ENCODE measurements around the gene CTNNAL1. TPM values are rescaled to one million over a fixed set of nuclear protein-coding genes. Genes with fewer than 3 reads are reported as not detected.

CTNNAL1 gene
- polyA plus RNA-seq, 1 of the 3 experiments (the other 2 are of a cell fraction), result 32.8 TPM

DNA sequence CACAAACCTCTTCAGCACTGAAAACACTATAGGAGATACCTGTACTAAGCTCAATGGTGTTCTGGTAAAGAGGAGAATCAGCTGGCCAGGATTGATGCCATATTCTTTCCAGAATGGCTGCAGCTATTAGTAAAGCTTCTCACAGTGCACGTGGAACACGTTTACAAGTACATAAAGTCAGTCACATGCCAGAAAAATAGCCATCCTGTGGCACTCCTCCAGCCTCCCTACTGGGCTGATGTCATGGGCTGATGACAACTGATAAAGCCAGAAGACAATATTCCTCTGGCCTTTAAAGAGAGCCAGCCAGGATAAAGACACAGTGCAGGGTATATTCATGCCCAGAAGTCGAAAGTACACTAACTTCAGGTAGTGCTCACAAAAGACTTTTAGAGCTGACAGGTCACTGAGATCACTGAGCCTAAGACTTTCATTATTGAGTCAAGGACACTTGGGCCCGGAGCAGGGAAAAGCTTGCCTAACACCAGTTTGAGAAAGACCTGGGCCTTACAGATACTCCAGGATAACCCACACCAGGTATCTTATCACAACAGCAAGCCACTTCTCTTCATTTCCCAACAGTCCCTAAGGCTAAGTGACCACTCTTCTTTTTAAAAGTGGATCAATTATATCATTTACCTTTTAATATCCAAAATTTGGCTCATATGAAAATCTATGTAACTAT is 49.7 kb downstream of the CTNNAL1 start:
- H3K4me2 ChIP-seq, result no peak overlapping the region
- peaks cover 0 to 4% of the 10 kb centered on the region in 2 experiments; a peak in 2 of 4 replicates for H3K4me1 ChIP-seq (ENCODE audit: control insufficient read depth in 1 of 2, insufficient read depth in 2 of 2, low read depth in 1 of 2, low read length in 1 of 2)
- H4K20me1 ChIP-seq (ENCODE audit: insufficient read depth), result no peaks in the 10 kb centered on the region
- H3K9ac ChIP-seq, result no peak overlapping the region
- no peaks in the 10 kb centered on the region for H3K79me2 ChIP-seq (ENCODE audit: insufficient read depth)
- ChIA-PET CTCF (interaction anchor here (5.2 kb wide), 1 partner anchor 10 kb away, joined by 29 read pairs; no protein-coding TSS in a partner anchor), POLR2A (no interaction called here)
- DNase-seq, result no peak
- no peaks in the 10 kb centered on the region for H3K9me2 ChIP-seq
- TF ChIP-seq TCF12 (IDR thresholded peaks at IDR 0.05) (no peak), GATA2 (CRISPR knock-in tag; IDR thresholded peaks at IDR 0.05) (0 out of 2 replicates have a peak, but pooled peaks have one; percentile 9)
- H3K36me3 ChIP-seq (replicated peaks in 1 of 2; ENCODE audit: control insufficient read depth in 1 of 2, insufficient read depth in 2 of 2, low read length in 1 of 2), result peaks cover 14 to 22% of the 10 kb centered on the region in 2 experiments
- no peak overlapping the region for H2AFZ ChIP-seq (ENCODE audit: low read depth)
- H3F3A ChIP-seq (replicated peaks; ENCODE audit: insufficient read depth), result peaks cover 12% of the 10 kb centered on the region
- no peaks in the 10 kb centered on the region for H3K9me3 ChIP-seq
- H3K27ac ChIP-seq (ENCODE audit: low read depth in 2 of 2, low read length in 1 of 2), result no peak overlapping the region; a peak in 1 of 4 replicates
- no peak overlapping the region for H3K4me3 ChIP-seq (ENCODE audit: low read depth in 2 of 2, low read length in 1 of 2)
- no peaks in the 10 kb centered on the region for H3K27me3 ChIP-seq (ENCODE audit: insufficient read depth)
- 58% methylated on average over 2 of the region's 4 CpGs for WGBS (ENCODE audit: low lambda C conversion rate)

GRCh38 chr9:108961151-108961550 is 52.1 kb downstream of the CTNNAL1 start:
- 96% methylated on average over 2 of the region's 2 CpGs for WGBS (ENCODE audit: low lambda C conversion rate)
- CTCF ChIA-PET, result interaction anchor here (1.4 kb wide), 1 partner anchor 38 kb away, joined by 4 read pairs; no protein-coding TSS in a partner anchor

DNA sequence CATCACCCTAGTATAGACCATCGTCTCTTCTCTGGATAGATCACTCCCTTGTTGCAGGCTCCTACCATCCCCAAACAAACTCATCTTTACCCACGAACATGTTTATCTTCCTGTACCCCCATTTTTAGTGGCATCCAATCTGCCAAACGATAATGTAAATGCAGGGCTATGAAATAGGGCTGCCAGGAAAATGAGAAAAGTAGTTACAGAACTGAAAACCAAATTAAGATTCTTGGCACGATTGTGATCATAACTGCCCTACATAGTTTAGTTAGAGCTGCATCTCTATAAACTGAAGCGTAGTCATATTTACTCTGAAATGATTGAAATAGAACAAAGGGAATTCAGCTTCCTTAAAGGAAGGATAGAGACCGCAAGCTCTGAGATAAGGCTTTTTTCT is 53.0 kb downstream of the CTNNAL1 start:
- no peaks in the 10 kb centered on the region for H3K9me3 ChIP-seq
- no peaks in the 10 kb centered on the region for H3K9me2 ChIP-seq
- ChIA-PET POLR2A (no interaction called here), CTCF (interaction anchor here (0.8 to 1.7 kb wide), 3 partner anchors 10 to 77 kb away, joined by 3 to 4 read pairs (median 3); no protein-coding TSS in a partner anchor)
- no peak overlapping the region for H3K27ac ChIP-seq (ENCODE audit: low read depth in 2 of 2, low read length in 1 of 2)
- H3K4me1 ChIP-seq (ENCODE audit: control insufficient read depth in 1 of 2, insufficient read depth in 2 of 2, low read depth in 1 of 2, low read length in 1 of 2), result peaks cover 0 to 11% of the 10 kb centered on the region in 2 experiments; a peak in 2 of 4 replicates
- no peak for DNase-seq
- H3K79me2 ChIP-seq (ENCODE audit: insufficient read depth), result no peaks in the 10 kb centered on the region
- H3K4me3 ChIP-seq (ENCODE audit: low read depth in 2 of 2, low read length in 1 of 2), result no peak overlapping the region
- peaks cover 13% of the 10 kb centered on the region for H3F3A ChIP-seq (replicated peaks; ENCODE audit: insufficient read depth)
- 74% methylated on average over 6 of the region's 6 CpGs for WGBS (ENCODE audit: low lambda C conversion rate)
- H2AFZ ChIP-seq (ENCODE audit: low read depth), result no peak overlapping the region
- no peak overlapping the region for H3K9ac ChIP-seq
- H3K4me2 ChIP-seq, result no peak overlapping the region
- H3K27me3 ChIP-seq (ENCODE audit: insufficient read depth), result no peaks in the 10 kb centered on the region
- H3K36me3 ChIP-seq (replicated peaks in 1 of 2; ENCODE audit: control insufficient read depth in 1 of 2, insufficient read depth in 2 of 2, low read length in 1 of 2), result peaks cover 3 to 15% of the 10 kb centered on the region in 2 experiments
- no peaks in the 10 kb centered on the region for H4K20me1 ChIP-seq (ENCODE audit: insufficient read depth)
- TF ChIP-seq EZH2phosphoT487 (IDR thresholded peaks at IDR 0.05; ENCODE audit: borderline replicate concordance, low read depth) (no peak), RCOR1 (IDR thresholded peaks at IDR 0.05; ENCODE audit: low read length) (no peak), MEF2A (IDR thresholded peaks at IDR 0.05; ENCODE audit: borderline replicate concordance, low read depth) (no peak), NFIC (IDR thresholded peaks at IDR 0.05; ENCODE audit: borderline replicate concordance) (no peak), POLR2AphosphoS5 (IDR thresholded peaks at IDR 0.05; ENCODE audit: low read depth, low read length) (no peak), TEAD4 (IDR thresholded peaks at IDR 0.05; ENCODE audit: borderline replicate concordance, insufficient read depth) (no peak), CHD2 (IDR thresholded peaks at IDR 0.05; ENCODE audit: low read length, partially characterized antibody) (no peak)
- TF ChIP-seq, protein P1, sequence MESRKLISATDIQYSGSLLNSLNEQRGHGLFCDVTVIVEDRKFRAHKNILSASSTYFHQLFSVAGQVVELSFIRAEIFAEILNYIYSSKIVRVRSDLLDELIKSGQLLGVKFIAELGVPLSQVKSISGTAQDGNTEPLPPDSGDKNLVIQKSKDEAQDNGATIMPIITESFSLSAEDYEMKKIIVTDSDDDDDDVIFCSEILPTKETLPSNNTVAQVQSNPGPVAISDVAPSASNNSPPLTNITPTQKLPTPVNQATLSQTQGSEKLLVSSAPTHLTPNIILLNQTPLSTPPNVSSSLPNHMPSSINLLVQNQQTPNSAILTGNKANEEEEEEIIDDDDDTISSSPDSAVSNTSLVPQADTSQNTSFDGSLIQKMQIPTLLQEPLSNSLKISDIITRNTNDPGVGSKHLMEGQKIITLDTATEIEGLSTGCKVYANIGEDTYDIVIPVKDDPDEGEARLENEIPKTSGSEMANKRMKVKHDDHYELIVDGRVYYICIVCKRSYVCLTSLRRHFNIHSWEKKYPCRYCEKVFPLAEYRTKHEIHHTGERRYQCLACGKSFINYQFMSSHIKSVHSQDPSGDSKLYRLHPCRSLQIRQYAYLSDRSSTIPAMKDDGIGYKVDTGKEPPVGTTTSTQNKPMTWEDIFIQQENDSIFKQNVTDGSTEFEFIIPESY (IDR thresholded peaks at IDR 0.05; ENCODE audit: borderline replicate concordance, low read depth), result no peak
- TF ChIP-seq, protein P2, sequence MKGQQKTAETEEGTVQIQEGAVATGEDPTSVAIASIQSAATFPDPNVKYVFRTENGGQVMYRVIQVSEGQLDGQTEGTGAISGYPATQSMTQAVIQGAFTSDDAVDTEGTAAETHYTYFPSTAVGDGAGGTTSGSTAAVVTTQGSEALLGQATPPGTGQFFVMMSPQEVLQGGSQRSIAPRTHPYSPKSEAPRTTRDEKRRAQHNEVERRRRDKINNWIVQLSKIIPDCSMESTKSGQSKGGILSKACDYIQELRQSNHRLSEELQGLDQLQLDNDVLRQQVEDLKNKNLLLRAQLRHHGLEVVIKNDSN (IDR thresholded peaks at IDR 0.05; ENCODE audit: borderline replicate concordance, low read depth), result no peak
- TF ChIP-seq, protein P3, sequence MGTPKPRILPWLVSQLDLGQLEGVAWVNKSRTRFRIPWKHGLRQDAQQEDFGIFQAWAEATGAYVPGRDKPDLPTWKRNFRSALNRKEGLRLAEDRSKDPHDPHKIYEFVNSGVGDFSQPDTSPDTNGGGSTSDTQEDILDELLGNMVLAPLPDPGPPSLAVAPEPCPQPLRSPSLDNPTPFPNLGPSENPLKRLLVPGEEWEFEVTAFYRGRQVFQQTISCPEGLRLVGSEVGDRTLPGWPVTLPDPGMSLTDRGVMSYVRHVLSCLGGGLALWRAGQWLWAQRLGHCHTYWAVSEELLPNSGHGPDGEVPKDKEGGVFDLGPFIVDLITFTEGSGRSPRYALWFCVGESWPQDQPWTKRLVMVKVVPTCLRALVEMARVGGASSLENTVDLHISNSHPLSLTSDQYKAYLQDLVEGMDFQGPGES (IDR thresholded peaks at IDR 0.05; ENCODE audit: low read depth, low read length), result no peak

More at GRCh38 chr9:108961151-108961550, 52.1 kb downstream of the CTNNAL1 start:
- Histone ChIP-seq H3F3A (replicated peaks; ENCODE audit: insufficient read depth) (peaks cover 15% of the 10 kb centered on the region), H3K4me3 (ENCODE audit: low read depth in 2 of 2, low read length in 1 of 2) (no peak overlapping the region), H3K79me2 (ENCODE audit: insufficient read depth) (no peaks in the 10 kb centered on the region), H2AFZ (ENCODE audit: low read depth) (no peak overlapping the region), H3K4me1 (ENCODE audit: control insufficient read depth in 1 of 2, insufficient read depth in 2 of 2, low read depth in 1 of 2, low read length in 1 of 2) (peaks cover 0 to 8% of the 10 kb centered on the region in 2 experiments; a peak in 2 of 4 replicates), H4K20me1 (ENCODE audit: insufficient read depth) (no peaks in the 10 kb centered on the region), H3K9me2 (no peaks in the 10 kb centered on the region), H3K27ac (ENCODE audit: low read depth in 2 of 2, low read length in 1 of 2) (no peak overlapping the region), H3K27me3 (ENCODE audit: insufficient read depth) (no peaks in the 10 kb centered on the region), H3K9me3 (no peaks in the 10 kb centered on the region), H3K36me3 (replicated peaks in 1 of 2; ENCODE audit: control insufficient read depth in 1 of 2, insufficient read depth in 2 of 2, low read length in 1 of 2) (peaks cover 5 to 21% of the 10 kb centered on the region in 2 experiments), H3K9ac (no peak overlapping the region), H3K4me2 (no peak overlapping the region)
- no peak for DNase-seq
- POLR2A ChIA-PET, result interaction anchor here (0.6 kb wide), 1 partner anchor 198 kb away, joined by 3 read pairs; no protein-coding TSS in a partner anchor
- no peak for TF ChIP-seq FOSL2 (IDR thresholded peaks at IDR 0.05; ENCODE audit: borderline replicate concordance, low read depth)
- no peak for TF ChIP-seq RFX5 (IDR thresholded peaks at IDR 0.05; ENCODE audit: low read length)
- TF ChIP-seq, protein P4, sequence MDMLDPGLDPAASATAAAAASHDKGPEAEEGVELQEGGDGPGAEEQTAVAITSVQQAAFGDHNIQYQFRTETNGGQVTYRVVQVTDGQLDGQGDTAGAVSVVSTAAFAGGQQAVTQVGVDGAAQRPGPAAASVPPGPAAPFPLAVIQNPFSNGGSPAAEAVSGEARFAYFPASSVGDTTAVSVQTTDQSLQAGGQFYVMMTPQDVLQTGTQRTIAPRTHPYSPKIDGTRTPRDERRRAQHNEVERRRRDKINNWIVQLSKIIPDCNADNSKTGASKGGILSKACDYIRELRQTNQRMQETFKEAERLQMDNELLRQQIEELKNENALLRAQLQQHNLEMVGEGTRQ (IDR thresholded peaks at IDR 0.05; ENCODE audit: borderline replicate concordance, low read depth, low read length), result no peak
- TF ChIP-seq NRF1 (IDR thresholded peaks at IDR 0.05; ENCODE audit: low read depth, low read length), result no peak
- TF ChIP-seq YY1 (IDR thresholded peaks at IDR 0.05; ENCODE audit: low read depth), result no peak
- no peak for TF ChIP-seq GATA2 (CRISPR knock-in tag; IDR thresholded peaks at IDR 0.05)

Measured in SK-N-SH (cell line).